ENCODE data around the gene CAMTA1. TPM values are rescaled to one million over a fixed set of nuclear protein-coding genes. Genes with fewer than 3 reads are reported as not detected.

Gene CAMTA1
- total and polyA plus RNA-seq, 9 of the 15 experiments (the other 6 are each of a cell fraction or from before 2014, with no cell fraction given) = 43.9 to 161 (median 65.9) TPM

DNA sequence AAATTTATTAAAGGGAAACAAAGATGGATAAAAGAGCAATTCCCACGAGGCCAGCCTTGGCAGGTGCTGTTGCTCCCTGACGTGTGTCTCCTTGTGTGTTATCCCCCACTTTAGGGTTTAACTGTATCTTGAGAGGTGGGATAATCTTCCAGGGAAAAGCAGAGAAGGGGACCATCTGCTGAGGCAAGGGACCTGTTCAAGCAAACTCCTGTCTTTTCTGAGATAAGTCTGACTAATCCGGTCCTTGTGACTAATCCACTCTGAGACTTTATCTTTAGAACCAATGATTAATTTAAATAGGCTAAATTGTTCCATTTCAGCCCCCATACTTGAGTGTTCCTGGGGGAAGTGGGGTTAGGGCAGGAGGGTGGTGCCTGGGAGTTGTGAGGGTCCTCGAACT lies 163.6 kb downstream of the CAMTA1 start (continued):
- TF ChIP-seq MYNN (IDR thresholded peaks at IDR 0.05) = no peak
- TF ChIP-seq MYNN (CRISPR knock-in tag; IDR thresholded peaks at IDR 0.05) = no peak
- no peak for TF ChIP-seq RBM15 (IDR thresholded peaks at IDR 0.05; ENCODE audit: insufficient read depth, low read length)
- TF ChIP-seq PURB (CRISPR knock-in tag; IDR thresholded peaks at IDR 0.05; ENCODE audit: low read depth) = no peak

GRCh38 chr1:6950001-6950765 lies 164.9 kb downstream of the CAMTA1 start:
- peaks cover 19% of the 10 kb centered on the region for H4K20me1 ChIP-seq (replicated peaks; ENCODE audit: control insufficient read depth, insufficient read depth, low read length)
- no peaks in the 10 kb centered on the region for H3K36me3 ChIP-seq (ENCODE audit: control insufficient read depth, insufficient read depth, low read length)
- H3K4me1 ChIP-seq (replicated peaks in 1 of 2; ENCODE audit: control insufficient read depth in 2 of 2, insufficient read depth in 2 of 2, low read length in 2 of 2) = peaks cover 0 to 3% of the 10 kb centered on the region in 2 experiments; a peak in 1 of 5 replicates
- H3K9ac ChIP-seq (ENCODE audit: insufficient read depth in 1 of 2, low read depth in 2 of 2, low read length in 2 of 2) = peak overlapping the region in 1 of 2 experiments; percentile 43; a peak in 1 of 4 replicates
- H3K4me2 ChIP-seq (ENCODE audit: insufficient read depth, low read length) = no peak overlapping the region
- H3K27ac ChIP-seq (ENCODE audit: extremely low read depth, low read depth, low read length) = no peak overlapping the region
- in situ Hi-C loops (cut with MboI) (no loop called here), intact Hi-C loops (cut with micrococcal nuclease) (no loop called here)
- H3K79me2 ChIP-seq (ENCODE audit: control insufficient read depth, insufficient read depth, low read length) = no peaks in the 10 kb centered on the region
- H3K4me3 ChIP-seq = no peak overlapping the region
- ATAC-seq (no peak; the same call in 2 of the 3 replicates), DNase-seq (ENCODE audit: extremely low read depth in 1 of 4, low spot score in 3 of 4) (no peak), FAIRE-seq (no peak)
- H3K27me3 ChIP-seq (ENCODE audit: control insufficient read depth in 2 of 2, insufficient read depth in 2 of 2, low read length in 2 of 2) = peaks cover 27 to 51% of the 10 kb centered on the region in 2 experiments
- no peak overlapping the region for H2AFZ ChIP-seq (ENCODE audit: low read depth, low read length)
- POLR2A ChIA-PET = interaction anchor here (0.6 to 1.1 kb wide), 3 partner anchors 9 to 226 kb away, joined by 3 to 5 read pairs (median 3); no protein-coding TSS in a partner anchor
- 5% methylated on average over 7 of the region's 9 CpGs for WGBS (ENCODE audit: insufficient coverage, low coverage, missing lambda C conversion rate)
- no peaks in the 10 kb centered on the region for H3K9me1 ChIP-seq (ENCODE audit: control insufficient read depth, insufficient read depth, low read length)
- CTCF ChIA-PET (ENCODE audit: low intra/inter-chr PET ratio) = no interaction called here
- H3K9me3 ChIP-seq (replicated peaks; ENCODE audit: control insufficient read depth, insufficient read depth, low read depth, low read length) = no peaks in the 10 kb centered on the region
- no TSS peak for BruUV-seq (replicated peaks)
- TF ChIP-seq, protein P1, sequence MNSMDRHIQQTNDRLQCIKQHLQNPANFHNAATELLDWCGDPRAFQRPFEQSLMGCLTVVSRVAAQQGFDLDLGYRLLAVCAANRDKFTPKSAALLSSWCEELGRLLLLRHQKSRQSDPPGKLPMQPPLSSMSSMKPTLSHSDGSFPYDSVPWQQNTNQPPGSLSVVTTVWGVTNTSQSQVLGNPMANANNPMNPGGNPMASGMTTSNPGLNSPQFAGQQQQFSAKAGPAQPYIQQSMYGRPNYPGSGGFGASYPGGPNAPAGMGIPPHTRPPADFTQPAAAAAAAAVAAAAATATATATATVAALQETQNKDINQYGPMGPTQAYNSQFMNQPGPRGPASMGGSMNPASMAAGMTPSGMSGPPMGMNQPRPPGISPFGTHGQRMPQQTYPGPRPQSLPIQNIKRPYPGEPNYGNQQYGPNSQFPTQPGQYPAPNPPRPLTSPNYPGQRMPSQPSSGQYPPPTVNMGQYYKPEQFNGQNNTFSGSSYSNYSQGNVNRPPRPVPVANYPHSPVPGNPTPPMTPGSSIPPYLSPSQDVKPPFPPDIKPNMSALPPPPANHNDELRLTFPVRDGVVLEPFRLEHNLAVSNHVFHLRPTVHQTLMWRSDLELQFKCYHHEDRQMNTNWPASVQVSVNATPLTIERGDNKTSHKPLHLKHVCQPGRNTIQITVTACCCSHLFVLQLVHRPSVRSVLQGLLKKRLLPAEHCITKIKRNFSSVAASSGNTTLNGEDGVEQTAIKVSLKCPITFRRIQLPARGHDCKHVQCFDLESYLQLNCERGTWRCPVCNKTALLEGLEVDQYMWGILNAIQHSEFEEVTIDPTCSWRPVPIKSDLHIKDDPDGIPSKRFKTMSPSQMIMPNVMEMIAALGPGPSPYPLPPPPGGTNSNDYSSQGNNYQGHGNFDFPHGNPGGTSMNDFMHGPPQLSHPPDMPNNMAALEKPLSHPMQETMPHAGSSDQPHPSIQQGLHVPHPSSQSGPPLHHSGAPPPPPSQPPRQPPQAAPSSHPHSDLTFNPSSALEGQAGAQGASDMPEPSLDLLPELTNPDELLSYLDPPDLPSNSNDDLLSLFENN (IDR thresholded peaks at IDR 0.05; ENCODE audit: low read depth in 2 of 2, low read length in 2 of 2) = no peak
- TF ChIP-seq ZNF740 (CRISPR knock-in tag; IDR thresholded peaks at IDR 0.05) (no peak), ZNF740 (tag; IDR thresholded peaks at IDR 0.05) (no peak), HNRNPUL1 (IDR thresholded peaks at IDR 0.05; ENCODE audit: low read length) (no peak), ZFX (CRISPR knock-in tag; IDR thresholded peaks at IDR 0.05) (no peak), EP300 (IDR thresholded peaks at IDR 0.05; ENCODE audit: low read length) (no peak), NCOA2 (IDR thresholded peaks at IDR 0.05; ENCODE audit: partially characterized antibody in 2 of 2) (no peak), CCNT2 (IDR thresholded peaks at IDR 0.05; ENCODE audit: borderline replicate concordance, extremely low read depth, insufficient read length, low read depth, low read length) (no peak), SIRT6 (IDR thresholded peaks at IDR 0.05; ENCODE audit: low read depth, low read length) (no peak), HMGN3 (IDR thresholded peaks at IDR 0.05; ENCODE audit: borderline replicate concordance, extremely low read depth, insufficient read length, low read depth, low read length) (no peak), NR2C2 (CRISPR knock-in tag; IDR thresholded peaks at IDR 0.05) (no peak), NR2C2 (tag; IDR thresholded peaks at IDR 0.05) (no peak), TCF3 (CRISPR knock-in tag; IDR thresholded peaks at IDR 0.05) (no peak)
